HG02938 (cell line): ENCODE data around the gene WNT5A.

ENCODE experiments used
- ATAC-seq: cut with Tn5 transposase; IDR thresholded peaks from one replicate; pipeline ENCODE4 v1.9.1; 2021; ENCODE audit warnings: mild to moderate bottlenecking, moderate library complexity; ENCODE audit not compliant: unreplicated experiment

The WNT5A gene

DNA sequence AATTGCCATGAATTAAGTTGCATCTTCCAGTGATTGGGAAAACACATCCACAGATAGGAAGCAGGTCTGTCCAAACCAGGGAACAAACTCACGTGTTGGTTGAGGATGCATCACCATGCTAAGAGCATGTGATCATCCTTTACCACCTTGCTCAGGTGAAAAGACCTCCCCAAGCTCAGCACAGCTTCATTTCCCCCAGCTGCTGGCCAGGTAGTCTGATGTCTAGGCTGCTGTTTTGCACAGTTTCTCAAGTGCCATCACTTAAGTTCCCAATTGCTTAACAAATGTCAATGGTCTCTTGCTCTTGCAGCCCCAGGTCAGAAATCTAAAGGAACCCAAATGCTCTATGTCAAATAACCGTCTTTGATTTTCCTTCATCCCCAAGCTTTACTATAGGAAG lies 34.2 kb downstream of the WNT5A start:
- ATAC-seq: no peak

GRCh38 chr3:55449527-55449926 lies 37.6 kb downstream of the WNT5A start:
- no peak for ATAC-seq

DNA sequence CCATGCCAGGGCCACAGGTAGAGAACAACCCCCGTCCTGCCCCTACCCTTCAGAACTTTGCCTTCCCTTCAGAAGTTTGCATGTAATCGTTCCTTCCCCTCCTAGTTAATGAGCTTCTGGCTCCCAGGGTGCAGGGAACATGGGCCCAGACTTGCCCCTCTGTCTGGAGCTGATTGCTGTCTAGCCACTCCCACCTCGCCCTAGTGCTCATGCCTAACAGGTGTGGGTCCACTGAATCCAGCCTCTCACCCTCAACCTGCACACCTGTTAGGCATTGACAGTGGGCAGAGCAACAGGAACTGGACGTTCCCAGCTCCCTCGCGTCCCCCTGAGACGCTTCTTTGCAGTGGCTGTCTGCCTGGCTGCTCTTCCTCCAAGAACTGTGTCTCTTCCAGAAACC lies 40.3 kb downstream of the WNT5A start:
- no peak for ATAC-seq

DNA sequence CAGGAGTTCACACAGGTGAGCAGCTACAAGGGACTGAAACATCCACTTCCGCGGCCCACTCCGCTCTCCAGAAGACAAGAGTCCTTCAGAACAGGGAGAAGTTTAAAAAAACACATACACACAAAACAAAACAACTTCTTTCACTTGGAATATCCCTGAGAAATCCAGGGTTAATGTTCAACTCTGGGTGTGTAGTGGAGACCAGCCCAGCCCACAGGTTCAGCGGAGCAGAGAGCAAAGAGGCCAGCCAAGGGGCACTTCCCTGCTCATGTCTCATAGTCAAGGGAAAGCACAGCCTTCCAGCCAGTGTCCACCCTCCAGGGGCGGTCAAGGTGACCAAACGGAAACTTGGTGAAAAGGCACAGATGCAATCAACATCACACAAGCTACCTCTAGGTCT lies 41.6 kb downstream of the WNT5A start:
- ATAC-seq: no peak

GRCh38 chr3:55443346-55443745 lies 43.8 kb downstream of the WNT5A start:
- ATAC-seq: no peak

GRCh38 chr3:55442861-55443260 lies 44.2 kb downstream of the WNT5A start:
- no peak for ATAC-seq

DNA sequence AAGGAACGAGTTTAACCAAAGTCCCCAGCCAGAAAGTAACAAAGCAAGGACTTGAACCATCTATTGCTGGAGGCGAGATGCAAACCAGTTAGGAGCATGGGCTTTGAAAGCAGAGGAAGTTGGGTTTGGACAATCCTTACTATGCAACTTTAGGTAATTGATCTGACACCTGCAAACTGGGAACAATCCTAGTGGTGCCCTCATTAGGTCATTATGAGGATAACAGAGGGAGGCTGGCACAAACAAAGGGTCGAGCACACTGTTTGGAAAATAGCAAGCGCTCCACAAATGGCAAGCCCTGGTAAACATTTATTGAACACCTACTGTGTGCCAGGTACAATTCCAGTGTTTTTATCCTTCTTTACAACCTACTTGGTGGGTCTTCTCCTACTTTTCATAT lies 45.6 kb downstream of the WNT5A start:
- ATAC-seq: no peak

- no peak for ATAC-seq
These were observed 46.9 kb downstream of the WNT5A start for GRCh38 chr3:55440104-55440708.

GRCh38 chr3:55439657-55440056 lies 47.4 kb downstream of the WNT5A start:
- no peak for ATAC-seq

- ATAC-seq: no peak
These were observed 50.5 kb downstream of the WNT5A start for GRCh38 chr3:55436644-55437043.

GRCh38 chr3:55435491-55435890 lies 51.6 kb downstream of the WNT5A start:
- ATAC-seq: no peak

DNA sequence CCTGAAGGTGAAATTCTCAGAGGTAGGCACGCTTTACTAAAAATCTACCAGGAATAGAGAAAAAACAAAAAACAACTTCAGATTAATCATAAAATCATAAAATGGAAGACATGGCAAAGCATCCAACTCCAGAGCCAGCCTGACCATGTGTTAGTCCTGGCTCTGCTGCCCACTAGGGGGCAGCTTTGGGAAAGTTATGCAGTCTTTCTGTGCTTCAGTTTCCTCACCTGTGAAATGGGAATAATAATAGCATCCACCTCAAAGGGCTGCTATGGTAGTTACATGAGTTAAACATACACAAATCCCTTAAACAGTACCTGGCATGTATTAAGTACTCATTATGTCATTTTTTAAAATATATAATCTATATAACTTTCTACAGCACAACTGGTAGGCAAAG lies 52.3 kb downstream of the WNT5A start:
- no peak for ATAC-seq

DNA sequence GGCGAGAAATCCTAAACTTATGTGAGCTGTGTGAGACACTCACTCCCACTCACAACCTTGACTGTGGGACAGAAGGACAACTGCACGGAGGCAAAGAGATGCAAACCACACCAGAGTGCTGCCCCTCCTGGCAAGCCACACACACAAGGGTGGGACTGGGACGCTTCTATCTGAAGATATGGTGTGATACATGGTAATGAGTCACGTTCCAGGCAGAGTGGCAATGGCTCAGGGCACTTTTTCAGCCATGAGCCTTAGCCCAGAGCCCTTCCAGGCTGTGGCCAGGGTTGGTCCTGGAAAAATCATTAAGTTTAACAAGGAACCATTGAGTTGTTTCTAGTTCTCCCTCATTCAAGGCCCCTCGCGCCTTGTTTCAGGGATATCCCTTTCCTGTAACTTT lies 56.1 kb downstream of the WNT5A start:
- ATAC-seq: no peak

GRCh38 chr3:55427739-55428138 lies 59.4 kb downstream of the WNT5A start:
- no peak for ATAC-seq

DNA sequence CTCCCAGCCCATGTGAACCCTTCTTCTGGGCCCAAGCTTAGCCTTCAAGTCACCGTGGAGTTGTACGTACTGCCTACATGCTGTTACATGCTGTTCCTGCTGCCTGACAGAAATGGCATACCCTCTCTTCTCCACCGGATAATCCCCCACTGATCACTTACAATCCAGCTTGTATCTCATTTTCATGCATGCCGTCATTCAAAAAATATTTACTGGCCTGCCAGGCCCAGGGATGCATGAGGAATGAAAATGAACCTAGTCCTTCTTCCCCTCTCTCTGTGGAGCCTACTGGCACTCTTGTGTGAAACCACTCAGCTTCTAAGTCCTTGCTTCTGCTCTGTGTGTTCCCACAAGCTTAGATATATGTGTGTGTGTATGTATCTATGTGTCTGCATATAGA lies 60.6 kb downstream of the WNT5A start:
- ATAC-seq: no peak

- no peak for ATAC-seq
These were observed 63.3 kb downstream of the WNT5A start for GRCh38 chr3:55423782-55424181.

- ATAC-seq: no peak
These were observed 69.9 kb downstream of the WNT5A start for GRCh38 chr3:55417211-55417610.

GRCh38 chr3:55416331-55416821 lies 70.7 kb downstream of the WNT5A start:
- no peak for ATAC-seq
